Left lung (tissue), 10 donors: ENCODE measurements around the gene DBNDD2. TPM values are rescaled to one million over a fixed set of nuclear protein-coding genes. Genes with fewer than 3 reads are reported as not detected.

Experiments used
- ATAC-seq: fragments of 200-7000 bp; cut with Tn5 transposase; one replicate; pipeline ENCODE4 v1.9.1; 2020; ENCODE audit warnings: moderate library complexity
- DNase-seq, 4 donors: peaks; one replicate each; pipeline ENCODE4 v3.0.0-alpha.2; 2013 to 2020
- H3K27ac ChIP-seq, 2 donors: fragments of 200-600 bp; sonication (generic) in 1 of 2; one replicate each; pipeline versions ENCODE4 v1.5.0 to v1.8.0; 2020 to 2021
- H3K27me3 ChIP-seq, 2 donors: fragments of 200-600 bp; sonication (generic) in 1 of 2; one replicate each; pipeline versions ENCODE4 v1.5.0 to v1.8.0; 2020 to 2021
- H3K36me3 ChIP-seq, 2 donors: fragments of 200-600 bp; sonication (generic) in 1 of 2; one replicate each; pipeline versions ENCODE4 v1.5.0 to v1.8.0; 2020 to 2021
- H3K4me1 ChIP-seq, 2 donors: fragments of 200-600 bp; one replicate each; pipeline ENCODE4 v1.8.0; 2021
- H3K4me3 ChIP-seq, 2 donors: fragments of 200-600 bp; sonication (generic) in 1 of 2; one replicate each; pipeline versions ENCODE4 v1.5.0 to v1.8.0; 2020 to 2021; ENCODE audit warnings: mild to moderate bottlenecking in 1 of 2
- H3K9me3 ChIP-seq, 2 donors: fragments of 200-600 bp; sonication (generic) in 1 of 2; one replicate each; pipeline versions ENCODE4 v1.5.0 to v1.8.0; 2020 to 2021
- intact Hi-C, 2 donors: fragments of 100-400 bp; cut with DNase I; formaldehyde crosslinking; loops; one replicate each; pipeline versions ENCODE4 v1.11.2 to v1.14.2; 2022
- polyA plus RNA-seq, 6 donors: library from polyadenylated mRNA; unstranded; fragments of 120-200 nt; gene quantifications; one replicate each; pipeline ENCODE4 v1.2.1, GENCODE V29; 2013; ENCODE audit not compliant: insufficient read length in 6 of 6
- total RNA-seq, 2 donors: library from RNA; stranded (reverse); fragmentation: NEBNext Ultra II Directional; extraction: Animal tissue kit (Norgen Biotek cat#: 25700); gene quantifications; one replicate each; pipeline ENCODE4 v1.2.1, GENCODE V29; 2021
- TF ChIP-seq, protein P1 (sequence below), 2 donors: fragments of 200-600 bp; sonication (generic) in 1 of 2; IDR thresholded peaks; one replicate each; pipeline versions ENCODE4 v1.5.0 to v1.8.0; 2021; ENCODE audit warnings: antibody characterized with exemption in 2 of 2
- donor health status: DM: no; HTN: yes; CAD: no.
- donor health status: DM: no; HTN: no; CAD: no.

The DBNDD2 gene
- total and polyA plus RNA-seq, 8 donors = 18.9 to 66.4 (median 21.8) TPM

DNA sequence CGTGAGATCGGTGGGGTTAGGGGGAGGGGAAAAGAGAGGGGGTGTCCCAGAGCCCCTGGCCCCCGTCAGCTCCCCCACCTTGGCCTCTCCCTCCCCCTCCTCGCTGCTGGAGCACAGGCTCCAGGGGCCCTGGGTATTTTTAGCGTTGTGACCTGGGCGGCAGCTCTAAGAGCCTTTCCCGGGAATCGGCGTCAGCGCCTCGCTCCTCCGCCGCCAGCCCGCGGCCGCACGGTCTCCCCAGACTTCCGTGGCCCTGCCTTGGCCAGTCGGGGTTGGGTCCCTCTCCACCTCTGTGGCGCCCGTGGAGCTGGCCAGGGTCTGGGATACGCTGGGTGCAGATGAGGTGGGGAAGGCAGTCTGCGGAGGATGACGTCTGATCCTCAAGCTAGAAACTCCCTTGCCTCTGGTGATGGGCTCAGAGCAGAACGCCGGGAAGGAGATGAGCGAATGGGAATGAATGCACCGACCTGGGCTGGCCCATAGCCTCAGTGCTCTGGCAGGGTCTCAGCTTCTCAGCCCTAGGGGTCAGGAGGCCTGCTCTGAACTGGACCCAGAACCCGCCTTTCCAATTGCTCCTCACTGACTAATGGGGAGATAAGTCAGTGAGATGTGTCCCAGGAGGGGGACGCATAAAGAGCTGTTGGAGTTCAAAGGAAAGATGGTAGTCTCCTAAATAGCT is 883 bp upstream of the DBNDD2 start:
- TF ChIP-seq, protein P1, sequence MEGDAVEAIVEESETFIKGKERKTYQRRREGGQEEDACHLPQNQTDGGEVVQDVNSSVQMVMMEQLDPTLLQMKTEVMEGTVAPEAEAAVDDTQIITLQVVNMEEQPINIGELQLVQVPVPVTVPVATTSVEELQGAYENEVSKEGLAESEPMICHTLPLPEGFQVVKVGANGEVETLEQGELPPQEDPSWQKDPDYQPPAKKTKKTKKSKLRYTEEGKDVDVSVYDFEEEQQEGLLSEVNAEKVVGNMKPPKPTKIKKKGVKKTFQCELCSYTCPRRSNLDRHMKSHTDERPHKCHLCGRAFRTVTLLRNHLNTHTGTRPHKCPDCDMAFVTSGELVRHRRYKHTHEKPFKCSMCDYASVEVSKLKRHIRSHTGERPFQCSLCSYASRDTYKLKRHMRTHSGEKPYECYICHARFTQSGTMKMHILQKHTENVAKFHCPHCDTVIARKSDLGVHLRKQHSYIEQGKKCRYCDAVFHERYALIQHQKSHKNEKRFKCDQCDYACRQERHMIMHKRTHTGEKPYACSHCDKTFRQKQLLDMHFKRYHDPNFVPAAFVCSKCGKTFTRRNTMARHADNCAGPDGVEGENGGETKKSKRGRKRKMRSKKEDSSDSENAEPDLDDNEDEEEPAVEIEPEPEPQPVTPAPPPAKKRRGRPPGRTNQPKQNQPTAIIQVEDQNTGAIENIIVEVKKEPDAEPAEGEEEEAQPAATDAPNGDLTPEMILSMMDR (IDR thresholded peaks at IDR 0.05) = no peak
- peak overlapping the region; percentile 84 to 88 for H3K27ac ChIP-seq
- H3K27me3 ChIP-seq = peaks cover 0 to 43% of the 10 kb centered on the region in 2 donors
- DNase-seq (peak in 2 of 4 donors; percentile 38 to 85), ATAC-seq (peak; percentile 61)
- intact Hi-C loops = no loop called here
- peaks cover 4 to 28% of the 10 kb centered on the region in 2 donors for H3K4me1 ChIP-seq
- H3K9me3 ChIP-seq = no peaks in the 10 kb centered on the region
- peak overlapping the region; percentile 76 to 86 for H3K4me3 ChIP-seq
- peaks cover 0 to 28% of the 10 kb centered on the region in 2 donors for H3K36me3 ChIP-seq

DNA sequence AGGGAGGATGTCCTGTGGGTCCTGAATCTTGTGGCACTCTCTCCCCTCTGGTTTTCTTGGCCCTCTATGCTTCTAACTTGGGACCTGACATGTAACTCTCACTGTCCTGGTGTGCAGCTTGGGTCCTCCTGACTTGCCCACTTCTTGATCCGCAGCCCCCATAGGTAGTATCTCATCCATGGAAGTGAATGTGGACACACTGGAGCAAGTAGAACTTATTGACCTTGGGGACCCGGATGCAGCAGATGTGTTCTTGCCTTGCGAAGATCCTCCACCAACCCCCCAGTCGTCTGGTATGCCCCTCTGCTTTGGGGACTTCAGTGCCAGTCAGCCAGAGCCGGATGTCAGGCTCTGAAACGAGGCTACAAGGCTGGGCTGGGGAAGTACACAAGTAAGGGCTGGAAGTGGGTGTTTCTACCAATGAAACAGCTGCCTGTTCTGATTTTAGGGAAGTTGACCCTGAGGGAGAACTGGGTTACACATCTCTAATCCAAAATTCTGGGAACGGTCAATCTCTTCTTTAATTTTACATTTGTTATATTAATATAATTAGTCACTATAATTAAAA is 641 bp downstream of the DBNDD2 start:
- ATAC-seq (no peak), DNase-seq (peak in 1 of 4 donors; percentile 44)
- Histone ChIP-seq H3K4me3 (peak overlapping the region in 1 of 2 donors; percentile 86), H3K36me3 (peaks cover 0 to 28% of the 10 kb centered on the region in 2 donors), H3K9me3 (no peaks in the 10 kb centered on the region), H3K27ac (no peak overlapping the region), H3K27me3 (peaks cover 0 to 43% of the 10 kb centered on the region in 2 donors), H3K4me1 (peaks cover 4 to 28% of the 10 kb centered on the region in 2 donors)
- intact Hi-C loops = no loop called here
- TF ChIP-seq, protein P1 (IDR thresholded peaks at IDR 0.05) = no peak

DNA sequence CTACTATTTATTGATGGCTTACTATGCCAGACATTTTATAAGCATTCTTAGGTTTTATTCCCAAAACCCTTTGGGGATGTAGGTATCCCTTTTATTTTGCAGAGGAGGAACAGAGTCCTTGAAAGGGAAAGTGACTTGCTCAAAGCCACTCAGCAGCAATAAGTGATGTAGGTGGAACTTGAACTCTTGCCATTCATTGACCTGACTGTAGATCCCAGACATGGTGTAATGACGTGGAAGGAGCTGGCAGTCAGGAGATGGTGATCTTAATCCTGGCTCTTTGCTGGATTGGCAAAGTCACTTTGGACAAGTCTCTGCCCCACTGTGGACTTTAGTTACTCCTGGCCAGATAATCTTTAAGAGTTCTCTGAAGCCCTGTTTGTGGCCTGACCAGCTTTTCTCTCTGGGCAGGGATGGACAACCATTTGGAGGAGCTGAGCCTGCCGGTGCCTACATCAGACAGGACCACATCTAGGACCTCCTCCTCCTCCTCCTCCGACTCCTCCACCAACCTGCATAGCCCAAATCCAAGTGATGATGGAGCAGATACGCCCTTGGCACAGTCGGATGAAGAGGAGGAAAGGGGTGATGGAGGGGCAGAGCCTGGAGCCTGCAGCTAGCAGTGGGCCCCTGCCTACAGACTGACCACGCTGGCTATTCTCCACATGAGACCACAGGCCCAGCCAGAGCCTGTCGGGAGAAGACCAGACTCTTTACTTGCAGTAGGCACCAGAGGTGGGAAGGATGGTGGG is 1.6 kb downstream of the DBNDD2 start:
- peaks cover 4 to 28% of the 10 kb centered on the region in 2 donors for H3K4me1 ChIP-seq
- ATAC-seq (no peak), DNase-seq (no peak)
- H3K9me3 ChIP-seq = no peaks in the 10 kb centered on the region
- H3K36me3 ChIP-seq = peaks cover 0 to 28% of the 10 kb centered on the region in 2 donors
- no peak overlapping the region for H3K4me3 ChIP-seq
- peaks cover 0 to 38% of the 10 kb centered on the region in 2 donors for H3K27me3 ChIP-seq
- TF ChIP-seq, protein P1 (IDR thresholded peaks at IDR 0.05) = no peak
- intact Hi-C loops = no loop called here
- H3K27ac ChIP-seq = no peak overlapping the region

DNA sequence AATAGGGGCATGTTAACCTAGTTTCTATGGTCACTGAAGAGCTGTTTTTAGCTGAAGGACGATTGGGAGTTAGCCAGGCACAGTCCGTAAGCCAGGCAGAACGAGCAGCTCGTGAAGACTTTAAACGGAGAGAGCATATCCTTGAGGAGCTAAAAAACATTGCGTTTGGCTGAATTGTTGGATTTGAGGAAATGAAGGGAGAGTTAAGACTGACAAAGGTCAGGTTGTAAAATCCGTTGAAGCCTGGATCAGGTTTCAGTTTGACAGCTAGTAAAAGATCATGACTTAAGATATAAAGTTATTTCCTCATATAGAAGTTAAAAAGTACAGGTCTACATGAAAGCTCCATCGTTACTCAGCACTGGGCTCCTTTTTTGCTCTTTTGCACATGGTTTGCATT is 2.8 kb downstream of the DBNDD2 start:
- H3K9me3 ChIP-seq = no peaks in the 10 kb centered on the region
- ATAC-seq (no peak), DNase-seq (no peak)
- intact Hi-C loops = no loop called here
- TF ChIP-seq, protein P1 (IDR thresholded peaks at IDR 0.05) = no peak
- H3K4me1 ChIP-seq = peaks cover 4 to 28% of the 10 kb centered on the region in 2 donors
- peaks cover 0 to 26% of the 10 kb centered on the region in 2 donors for H3K27me3 ChIP-seq
- no peak overlapping the region for H3K27ac ChIP-seq
- no peak overlapping the region for H3K4me3 ChIP-seq
- peaks cover 0 to 28% of the 10 kb centered on the region in 2 donors for H3K36me3 ChIP-seq

DNA sequence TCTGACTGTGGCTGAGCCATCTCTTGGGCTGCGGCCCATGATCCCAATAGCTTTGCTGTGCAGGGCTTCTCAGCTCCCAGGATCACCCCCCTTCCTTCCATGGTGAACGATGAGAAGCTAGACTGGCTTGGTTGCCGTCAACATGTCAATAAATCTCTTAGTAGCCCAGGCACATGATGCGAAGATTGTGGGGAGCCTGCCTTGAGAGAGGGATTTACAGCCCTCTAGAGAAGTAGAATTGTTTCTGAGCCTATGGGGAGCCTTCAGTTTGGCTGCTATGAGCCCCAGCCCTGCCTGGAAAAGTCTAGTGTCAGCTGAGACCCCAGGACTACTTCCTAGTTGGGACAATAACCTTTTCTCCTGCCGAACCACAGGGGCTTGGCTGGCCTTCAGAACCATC is 4.6 kb downstream of the DBNDD2 start:
- DNase-seq (no peak), ATAC-seq (no peak)
- Histone ChIP-seq H3K4me3 (no peak overlapping the region), H3K36me3 (peaks cover 0 to 28% of the 10 kb centered on the region in 2 donors), H3K9me3 (no peaks in the 10 kb centered on the region), H3K27ac (no peak overlapping the region), H3K4me1 (peaks cover 6 to 39% of the 10 kb centered on the region in 2 donors), H3K27me3 (peaks cover 0 to 9% of the 10 kb centered on the region in 2 donors)
- intact Hi-C loops = no loop called here
- TF ChIP-seq, protein P1 (IDR thresholded peaks at IDR 0.05) = no peak
